GM13976 (cell line): ENCODE measurements around the gene SLC25A13.

Experiments
- DNase-seq: peaks from one replicate; pipeline ENCODE4 v3.0.0; 2012; ENCODE audit warnings: low spot score
- in situ Hi-C: fragments of 300-500 bp; cut with MboI; formaldehyde crosslinking; loops from one replicate; pipeline ENCODE4 v1.12.0; 2022; ENCODE audit warnings: low sequenced_read_pairs, mixed read lengths, inconsistent platforms; ENCODE audit not compliant: unreplicated experiment
- TF ChIP-seq, protein P1 (sequence below): IDR thresholded peaks from 2 replicates; pipeline ENCODE4 v1.5.1; 2012; ENCODE audit warnings: borderline replicate concordance, mild to moderate bottlenecking; ENCODE audit not compliant: insufficient read depth; ENCODE audit errors: extremely low read depth, missing control alignments, control extremely low read depth

The SLC25A13 gene

DNA sequence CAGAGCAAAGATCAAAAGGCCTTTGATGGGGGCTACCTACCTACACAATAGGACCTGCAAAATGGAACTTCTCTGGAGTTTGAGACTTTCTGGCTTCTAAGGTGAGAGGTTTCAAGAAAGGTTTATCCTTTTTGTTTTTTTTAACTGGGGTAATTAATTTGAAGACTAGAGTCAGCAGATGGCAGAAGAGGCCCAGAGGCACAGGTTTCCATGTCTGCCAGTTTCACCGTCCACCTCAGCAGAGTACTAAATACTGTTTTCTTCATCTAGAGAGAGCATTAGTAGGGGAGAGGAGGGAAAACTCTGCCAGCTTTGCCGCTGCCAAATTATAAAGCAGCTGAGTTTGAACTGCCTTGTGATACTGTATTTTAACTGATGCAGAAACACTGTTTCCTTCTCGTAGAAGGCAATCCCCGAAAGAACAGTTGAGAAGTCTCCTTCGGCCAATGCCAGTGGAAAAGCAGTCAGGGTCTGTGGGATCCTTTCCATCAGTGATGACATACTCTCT, 138.7 kb downstream of the SLC25A13 start:
- no peak for DNase-seq
- in situ Hi-C loops, result no loop called here
- TF ChIP-seq, protein P1, sequence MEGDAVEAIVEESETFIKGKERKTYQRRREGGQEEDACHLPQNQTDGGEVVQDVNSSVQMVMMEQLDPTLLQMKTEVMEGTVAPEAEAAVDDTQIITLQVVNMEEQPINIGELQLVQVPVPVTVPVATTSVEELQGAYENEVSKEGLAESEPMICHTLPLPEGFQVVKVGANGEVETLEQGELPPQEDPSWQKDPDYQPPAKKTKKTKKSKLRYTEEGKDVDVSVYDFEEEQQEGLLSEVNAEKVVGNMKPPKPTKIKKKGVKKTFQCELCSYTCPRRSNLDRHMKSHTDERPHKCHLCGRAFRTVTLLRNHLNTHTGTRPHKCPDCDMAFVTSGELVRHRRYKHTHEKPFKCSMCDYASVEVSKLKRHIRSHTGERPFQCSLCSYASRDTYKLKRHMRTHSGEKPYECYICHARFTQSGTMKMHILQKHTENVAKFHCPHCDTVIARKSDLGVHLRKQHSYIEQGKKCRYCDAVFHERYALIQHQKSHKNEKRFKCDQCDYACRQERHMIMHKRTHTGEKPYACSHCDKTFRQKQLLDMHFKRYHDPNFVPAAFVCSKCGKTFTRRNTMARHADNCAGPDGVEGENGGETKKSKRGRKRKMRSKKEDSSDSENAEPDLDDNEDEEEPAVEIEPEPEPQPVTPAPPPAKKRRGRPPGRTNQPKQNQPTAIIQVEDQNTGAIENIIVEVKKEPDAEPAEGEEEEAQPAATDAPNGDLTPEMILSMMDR, result no peak

DNA sequence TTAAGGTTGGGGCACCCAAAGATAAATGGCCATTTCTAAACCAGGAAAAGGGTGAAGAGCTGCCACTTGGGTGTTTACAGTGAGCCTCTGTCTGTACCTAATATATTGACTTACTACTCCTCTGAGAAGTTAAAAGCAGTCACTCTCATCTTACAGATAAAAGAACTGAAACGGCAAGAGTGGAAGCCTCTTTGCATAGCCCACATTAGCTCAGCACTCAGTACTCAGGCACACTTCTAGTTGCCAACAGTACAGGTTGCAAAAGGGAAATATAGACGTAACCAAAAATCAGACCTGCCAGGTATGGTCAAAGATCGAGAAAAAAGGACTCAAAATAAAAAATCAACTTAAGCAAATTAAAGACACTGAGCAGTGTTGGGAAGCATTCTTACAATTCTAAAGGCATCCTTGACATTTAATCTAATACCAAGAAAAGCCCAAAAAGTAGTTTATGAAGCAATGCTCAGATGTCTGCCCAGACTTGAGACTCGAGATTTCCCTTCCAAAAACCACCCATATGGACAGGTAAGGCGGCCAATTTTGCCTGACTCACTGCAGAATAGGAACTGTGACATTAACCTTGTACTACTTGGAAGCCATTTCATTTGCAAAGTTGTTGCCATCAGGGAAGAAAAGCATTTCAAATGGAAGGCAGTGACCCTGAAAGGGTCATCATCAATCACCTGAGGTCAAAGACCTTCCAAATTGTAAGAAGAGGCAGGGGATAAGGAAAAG, 139.3 kb downstream of the SLC25A13 start:
- TF ChIP-seq, protein P1, result no peak
- peak; percentile 21 for DNase-seq
- in situ Hi-C loops, result no loop called here

DNA sequence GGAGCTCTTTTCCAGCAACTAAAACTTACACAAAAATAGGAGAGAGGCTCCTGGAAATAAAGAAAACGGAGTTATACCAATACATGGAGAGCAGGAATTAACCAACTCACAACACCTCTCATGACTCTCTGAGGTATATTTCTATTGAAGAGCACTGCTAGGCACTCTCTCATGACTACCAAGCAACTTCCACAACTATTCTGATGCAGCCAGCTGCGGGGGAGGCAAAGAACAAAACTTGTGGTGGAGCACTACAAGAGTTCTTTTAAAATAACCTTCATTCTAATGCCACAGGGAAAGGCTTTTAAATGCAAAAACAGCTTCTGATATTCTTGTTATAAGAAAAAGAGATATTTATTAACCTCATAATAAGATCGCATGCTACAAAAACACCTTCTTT, 140.7 kb downstream of the SLC25A13 start:
- in situ Hi-C loops, result no loop called here
- DNase-seq, result no peak
- TF ChIP-seq, protein P1, result no peak

DNA sequence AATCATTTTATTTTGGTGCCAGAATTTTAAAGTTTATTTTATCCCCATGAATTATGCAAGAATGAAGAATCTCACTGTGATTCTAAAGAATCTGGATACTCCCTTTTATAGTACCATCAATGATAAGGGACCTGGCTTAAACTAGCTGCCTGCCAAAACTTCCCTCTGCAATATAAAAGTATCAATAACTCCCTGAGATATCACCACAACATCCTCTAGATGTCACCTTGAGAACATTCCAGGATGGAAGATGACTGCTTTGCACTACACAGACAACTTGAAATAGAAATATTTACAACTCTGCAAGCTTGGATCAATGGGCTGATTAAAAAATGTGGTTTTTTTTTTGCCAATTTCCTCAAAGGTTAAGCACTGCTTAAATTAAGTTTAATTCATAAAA, 142.1 kb downstream of the SLC25A13 start:
- TF ChIP-seq, protein P1, result no peak
- DNase-seq, result no peak
- in situ Hi-C loops, result no loop called here

DNA sequence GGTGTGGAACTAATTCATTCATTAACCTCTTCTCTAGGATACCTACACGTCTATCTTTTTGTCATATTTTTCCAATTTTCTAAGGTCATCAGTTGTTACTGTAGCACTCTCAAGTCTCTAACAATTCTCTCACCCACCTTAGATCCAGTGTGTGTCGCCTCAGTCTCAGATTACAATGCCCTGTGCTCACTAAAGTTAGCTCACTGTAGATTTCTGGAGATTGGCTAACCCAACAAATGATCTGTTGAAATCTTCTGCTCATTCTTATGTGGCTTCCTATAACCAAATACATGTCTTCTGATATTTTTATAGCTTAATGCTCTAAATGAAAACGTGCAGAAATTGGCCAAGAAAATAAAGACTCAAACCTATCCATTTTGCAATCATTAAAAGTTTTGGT, 142.6 kb downstream of the SLC25A13 start:
- TF ChIP-seq, protein P1, result no peak
- in situ Hi-C loops, result no loop called here
- no peak for DNase-seq

DNA sequence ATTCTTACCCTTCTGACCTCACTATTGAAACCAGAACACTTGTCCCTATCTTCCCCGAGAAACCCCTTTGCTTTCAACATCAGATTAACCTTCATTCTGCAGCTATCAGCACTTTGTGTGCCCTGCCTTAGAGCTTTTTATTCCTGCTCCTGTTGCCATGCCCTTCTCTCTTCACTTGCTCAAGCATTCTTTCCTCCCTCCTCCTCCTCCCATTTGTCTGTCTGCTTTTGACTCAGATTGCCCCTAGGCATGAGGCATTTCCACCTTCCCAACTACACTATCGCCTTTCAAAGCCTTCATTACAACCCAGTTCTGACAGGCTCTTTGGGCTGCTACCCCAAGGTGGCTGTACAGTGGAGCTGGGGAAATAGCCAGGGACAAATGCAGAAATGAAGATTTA, 143.3 kb downstream of the SLC25A13 start:
- in situ Hi-C loops, result no loop called here
- TF ChIP-seq, protein P1, result no peak
- no peak for DNase-seq

DNA sequence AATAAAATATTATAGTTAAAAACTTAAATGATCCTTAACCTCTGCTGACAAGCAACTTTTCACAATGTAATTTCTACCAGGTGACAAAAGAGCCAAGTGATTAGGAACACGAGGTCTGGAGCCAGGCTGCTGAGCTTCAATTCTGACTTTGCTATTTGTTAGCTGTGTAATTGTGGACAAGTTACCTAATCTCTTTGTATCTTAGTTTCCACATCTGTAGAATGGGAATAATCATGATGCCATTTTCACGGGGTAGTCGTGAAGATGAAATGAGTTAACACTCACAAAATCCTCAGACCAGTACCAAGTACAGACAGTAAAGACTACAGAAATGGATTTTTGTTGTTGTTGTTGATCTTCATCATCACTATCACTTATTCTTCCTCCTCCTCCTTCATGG, 144.5 kb downstream of the SLC25A13 start:
- TF ChIP-seq, protein P1, result no peak
- no peak for DNase-seq
- in situ Hi-C loops, result no loop called here
